Neural progenitor cell (in vitro differentiated cells): ENCODE measurements around the gene PLEKHA6. TPM values are rescaled to one million over a fixed set of nuclear protein-coding genes. Genes with fewer than 3 reads are reported as not detected.

Experiments used
- DNase-seq: peaks from one replicate; pipeline ENCODE4 v3.0.0-alpha.2; 2016; ENCODE audit warnings: low spot score
- H2AFZ ChIP-seq: fragments of 200-600 bp; sonication (generic); replicated peaks from 2 replicates; pipeline ENCODE4 v1.6.1; 2016; ENCODE audit warnings: antibody characterized with exemption
- H3F3A ChIP-seq: fragments of 200-600 bp; sonication (generic); 2 replicates; pipeline ENCODE4 v1.6.1; 2016; ENCODE audit warnings: antibody characterized with exemption, low read depth
- H3K27ac ChIP-seq: fragments of 200-600 bp; sonication (generic); 2 replicates; pipeline ENCODE4 v1.5.1; 2016; ENCODE audit warnings: mild to moderate bottlenecking
- H3K27me3 ChIP-seq: fragments of 200-600 bp; sonication (generic); 2 replicates; pipeline ENCODE4 v1.6.1; 2016; ENCODE audit warnings: mild to moderate bottlenecking, moderate library complexity
- H3K36me3 ChIP-seq: fragments of 200-600 bp; sonication (generic); 2 replicates; pipeline ENCODE4 v1.5.1; 2016
- H3K4me1 ChIP-seq: fragments of 200-600 bp; sonication (generic); 2 replicates; pipeline ENCODE4 v1.6.1; 2016; ENCODE audit warnings: mixed run types
- H3K4me2 ChIP-seq: fragments of 200-600 bp; sonication (generic); 2 replicates; pipeline ENCODE4 v1.6.1; 2016
- H3K4me3 ChIP-seq: fragments of 200-600 bp; sonication (generic); 2 replicates; pipeline ENCODE4 v1.5.1; 2016
- H3K79me2 ChIP-seq: fragments of 200-600 bp; sonication (generic); 2 replicates; pipeline ENCODE4 v1.6.1; 2016; ENCODE audit warnings: low read depth
- H3K9ac ChIP-seq: fragments of 200-600 bp; sonication (generic); 2 replicates; pipeline ENCODE4 v1.6.1; 2016
- H3K9me3 ChIP-seq: fragments of 200-600 bp; sonication (generic); 2 replicates; pipeline ENCODE4 v1.5.1; 2016; ENCODE audit warnings: low read depth
- H4K20me1 ChIP-seq: fragments of 200-600 bp; sonication (generic); 2 replicates; pipeline ENCODE4 v1.6.1; 2016; ENCODE audit warnings: low read depth
- H3K27ac Mint-ChIP-seq: 3 replicates; pipeline ENCODE4 v1.8.0; 2021; ENCODE audit warnings: mixed read lengths
- H3K27me3 Mint-ChIP-seq: 2 replicates; pipeline ENCODE4 v1.8.0; 2022; ENCODE audit warnings: low read depth, mild to moderate bottlenecking, inconsistent platforms, moderate library complexity, mixed read lengths; ENCODE audit not compliant: insufficient read depth
- H3K36me3 Mint-ChIP-seq: 3 replicates; pipeline ENCODE4 v1.8.0; 2021; ENCODE audit warnings: mixed read lengths
- H3K4me1 Mint-ChIP-seq: 3 replicates; pipeline ENCODE4 v1.8.0; 2021; ENCODE audit warnings: mixed read lengths
- H3K4me3 Mint-ChIP-seq: 3 replicates; pipeline ENCODE4 v1.8.0; 2021; ENCODE audit warnings: mild to moderate bottlenecking, moderate library complexity, mixed read lengths
- H3K9me3 Mint-ChIP-seq: 3 replicates; pipeline ENCODE4 v1.8.0; 2020; ENCODE audit warnings: mixed read lengths
- EZH2 ChIP-seq: fragments of 200-600 bp; sonication (generic); IDR thresholded peaks from 2 replicates; pipeline ENCODE4 v1.6.1; 2017; ENCODE audit warnings: antibody characterized with exemption, mild to moderate bottlenecking, moderate library complexity
- EZH2phosphoT487 ChIP-seq: fragments of 200-600 bp; sonication (generic); IDR thresholded peaks from 2 replicates; pipeline ENCODE4 v1.6.1; 2017; ENCODE audit warnings: antibody characterized with exemption
- total RNA-seq: library from RNA; depleted of rRNA; stranded (reverse); fragments of >200 nt; gene quantifications from 2 replicates; pipeline ENCODE4 v1.2.3, GENCODE V29; 2015; ENCODE audit warnings: low replicate concordance
- TF ChIP-seq, protein P1 (sequence below): fragments of 200-600 bp; sonication (generic); IDR thresholded peaks from 2 replicates; pipeline ENCODE4 v1.5.1; 2017; ENCODE audit warnings: antibody characterized with exemption, mild to moderate bottlenecking

The PLEKHA6 gene
- total RNA-seq, 1 donor from 2014 or later = 0.58 TPM

DNA sequence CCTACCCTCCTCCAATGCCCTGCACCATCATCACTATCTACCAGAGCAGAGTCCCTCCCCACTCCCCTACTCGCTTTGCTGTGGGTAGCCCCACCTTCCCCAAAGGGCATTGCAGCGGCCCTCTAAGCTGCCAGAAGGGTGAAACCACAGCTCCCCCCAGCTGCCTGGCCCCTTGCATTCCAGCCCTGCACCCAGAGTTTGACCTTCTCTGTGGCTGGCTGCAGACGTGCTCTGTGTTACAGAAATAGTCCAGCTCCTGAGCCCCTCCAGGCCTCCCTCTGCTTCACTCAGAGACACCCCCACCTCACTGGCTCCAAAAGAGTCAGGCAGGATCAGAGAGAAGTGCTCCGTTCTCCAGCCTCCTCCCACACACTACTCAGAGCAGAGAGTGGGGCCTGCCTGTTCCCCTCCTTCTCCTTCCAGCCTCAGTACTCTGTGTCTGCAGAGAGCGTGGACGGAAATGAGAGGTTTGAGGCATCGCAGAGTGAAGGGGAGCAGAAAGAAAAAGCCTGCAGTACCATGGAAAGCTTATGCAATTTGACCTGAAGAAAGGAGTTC is 63.2 kb downstream of the PLEKHA6 start:
- H3K4me1 ChIP-seq = peaks cover 11% of the 10 kb centered on the region
- H3K36me3 ChIP-seq = no peaks in the 10 kb centered on the region
- Mint-ChIP-seq H3K36me3 (peaks cover 11% of the 10 kb centered on the region), H3K9me3 (no peaks in the 10 kb centered on the region), H3K4me1 (peaks cover 32% of the 10 kb centered on the region), H3K4me3 (peak overlapping the region; percentile 48), H3K27me3 (peaks cover 3% of the 10 kb centered on the region), H3K27ac (peak overlapping the region; percentile 40)
- H3K79me2 ChIP-seq = no peaks in the 10 kb centered on the region
- H3K4me2 ChIP-seq = peak overlapping the region; percentile 28
- no peaks in the 10 kb centered on the region for H3K9me3 ChIP-seq
- TF ChIP-seq EZH2phosphoT487 (no peak), EZH2 (no peak)
- TF ChIP-seq, protein P1, sequence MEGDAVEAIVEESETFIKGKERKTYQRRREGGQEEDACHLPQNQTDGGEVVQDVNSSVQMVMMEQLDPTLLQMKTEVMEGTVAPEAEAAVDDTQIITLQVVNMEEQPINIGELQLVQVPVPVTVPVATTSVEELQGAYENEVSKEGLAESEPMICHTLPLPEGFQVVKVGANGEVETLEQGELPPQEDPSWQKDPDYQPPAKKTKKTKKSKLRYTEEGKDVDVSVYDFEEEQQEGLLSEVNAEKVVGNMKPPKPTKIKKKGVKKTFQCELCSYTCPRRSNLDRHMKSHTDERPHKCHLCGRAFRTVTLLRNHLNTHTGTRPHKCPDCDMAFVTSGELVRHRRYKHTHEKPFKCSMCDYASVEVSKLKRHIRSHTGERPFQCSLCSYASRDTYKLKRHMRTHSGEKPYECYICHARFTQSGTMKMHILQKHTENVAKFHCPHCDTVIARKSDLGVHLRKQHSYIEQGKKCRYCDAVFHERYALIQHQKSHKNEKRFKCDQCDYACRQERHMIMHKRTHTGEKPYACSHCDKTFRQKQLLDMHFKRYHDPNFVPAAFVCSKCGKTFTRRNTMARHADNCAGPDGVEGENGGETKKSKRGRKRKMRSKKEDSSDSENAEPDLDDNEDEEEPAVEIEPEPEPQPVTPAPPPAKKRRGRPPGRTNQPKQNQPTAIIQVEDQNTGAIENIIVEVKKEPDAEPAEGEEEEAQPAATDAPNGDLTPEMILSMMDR = no peak
- H3K27me3 ChIP-seq = no peaks in the 10 kb centered on the region
- no peak overlapping the region for H3K9ac ChIP-seq
- no peaks in the 10 kb centered on the region for H4K20me1 ChIP-seq
- peak overlapping the region; percentile 86 for H2AFZ ChIP-seq
- peak; percentile 31 for DNase-seq
- no peak overlapping the region for H3K27ac ChIP-seq
- no peaks in the 10 kb centered on the region for H3F3A ChIP-seq
- H3K4me3 ChIP-seq = no peak overlapping the region

GRCh38 chr1:204295671-204296070 is 64.1 kb downstream of the PLEKHA6 start:
- no peaks in the 10 kb centered on the region for H3K36me3 ChIP-seq
- H3K9me3 Mint-ChIP-seq = no peaks in the 10 kb centered on the region
- H3K4me1 Mint-ChIP-seq = peaks cover 32% of the 10 kb centered on the region
- H3K27ac ChIP-seq = no peak overlapping the region
- no peak overlapping the region for H3K4me2 ChIP-seq
- TF ChIP-seq EZH2phosphoT487 (no peak), EZH2 (no peak)
- TF ChIP-seq, protein P1 = no peak
- no peaks in the 10 kb centered on the region for H3F3A ChIP-seq
- no peak overlapping the region for H3K4me3 ChIP-seq
- H3K27ac Mint-ChIP-seq = peak overlapping the region; percentile 80
- no peaks in the 10 kb centered on the region for H3K9me3 ChIP-seq
- H3K36me3 Mint-ChIP-seq = peaks cover 16% of the 10 kb centered on the region
- H2AFZ ChIP-seq = no peak overlapping the region
- no peaks in the 10 kb centered on the region for H3K27me3 ChIP-seq
- no peak for DNase-seq
- H3K4me3 Mint-ChIP-seq = peak overlapping the region; percentile 37
- H3K79me2 ChIP-seq = no peaks in the 10 kb centered on the region
- no peaks in the 10 kb centered on the region for H4K20me1 ChIP-seq
- H3K27me3 Mint-ChIP-seq = peaks cover 3% of the 10 kb centered on the region
- no peak overlapping the region for H3K9ac ChIP-seq
- peaks cover 11% of the 10 kb centered on the region for H3K4me1 ChIP-seq

- H3K27ac Mint-ChIP-seq = no peak overlapping the region
Measured at GRCh38 chr1:204294357-204294756, 65.4 kb downstream of the PLEKHA6 start.

More at GRCh38 chr1:204294357-204294756, 65.4 kb downstream of the PLEKHA6 start:
- Histone ChIP-seq H2AFZ (no peak overlapping the region), H3K4me3 (no peak overlapping the region), H3K9me3 (no peaks in the 10 kb centered on the region), H3K9ac (no peak overlapping the region), H3K27me3 (no peaks in the 10 kb centered on the region), H3K79me2 (no peaks in the 10 kb centered on the region), H3K36me3 (no peaks in the 10 kb centered on the region), H3K27ac (no peak overlapping the region), H3K4me1 (peaks cover 13% of the 10 kb centered on the region), H3K4me2 (no peak overlapping the region), H3F3A (no peaks in the 10 kb centered on the region), H4K20me1 (no peaks in the 10 kb centered on the region)
- Mint-ChIP-seq H3K27me3 (peaks cover 3% of the 10 kb centered on the region), H3K4me3 (no peak overlapping the region), H3K36me3 (peaks cover 14% of the 10 kb centered on the region), H3K4me1 (peaks cover 35% of the 10 kb centered on the region), H3K9me3 (no peaks in the 10 kb centered on the region)
- TF ChIP-seq, protein P1 = no peak
- TF ChIP-seq EZH2 (no peak), EZH2phosphoT487 (no peak)
- no peak for DNase-seq
